SK-N-SH treated with all-trans-retinoic acid at 6 μM for 48 hours (cell line): ENCODE results near the gene MYH4.

Experiments used
- ARNTL ChIP-seq: fragments of 450-650 bp; formaldehyde crosslinking; IDR thresholded peaks from 2 replicates; pipeline ENCODE4 v1.5.0; 2020; ENCODE audit warnings: low read depth, mild to moderate bottlenecking, moderate library complexity, borderline replicate concordance
- BACH2 ChIP-seq: fragments of 250-450 bp; sonication (Bioruptor Pico); IDR thresholded peaks from 2 replicates; pipeline ENCODE4 v1.9.0; 2021; ENCODE audit warnings: mild to moderate bottlenecking, borderline replicate concordance
- CREB5 ChIP-seq: fragments of 250-450 bp; sonication (Bioruptor Pico); IDR thresholded peaks from 2 replicates; pipeline ENCODE4 v1.5.1; 2020; ENCODE audit warnings: low read depth, mild to moderate bottlenecking, moderate library complexity
- GLIS3 ChIP-seq: fragments of 250-450 bp; sonication (Bioruptor Pico); IDR thresholded peaks from 2 replicates; pipeline ENCODE4 v1.5.0; 2020; ENCODE audit warnings: mild to moderate bottlenecking, moderate library complexity
- ISL1 ChIP-seq: fragments of 250-450 bp; sonication (Bioruptor Pico); IDR thresholded peaks from 2 replicates; pipeline ENCODE4 v2.1.2; 2022; ENCODE audit warnings: mild to moderate bottlenecking, moderate library complexity
- OSR1 ChIP-seq: fragments of 250-450 bp; sonication (Bioruptor Pico); IDR thresholded peaks from 2 replicates; pipeline ENCODE4 v1.8.0; 2022; ENCODE audit warnings: moderate library complexity, mild to moderate bottlenecking, inconsistent platforms
- PPARA ChIP-seq: fragments of 250-450 bp; sonication (Bioruptor Pico); IDR thresholded peaks from 2 replicates; pipeline ENCODE4 v1.5.0; 2020; ENCODE audit warnings: mild to moderate bottlenecking, borderline replicate concordance
- TSHZ2 ChIP-seq: fragments of 250-450 bp; sonication (Bioruptor Pico); IDR thresholded peaks from 2 replicates; pipeline ENCODE4 v1.5.0; 2020; ENCODE audit warnings: mild to moderate bottlenecking, moderate library complexity
- ZFP3 ChIP-seq: fragments of 250-450 bp; sonication (Bioruptor Pico); IDR thresholded peaks from 2 replicates; pipeline ENCODE4 v1.5.0; 2020; ENCODE audit warnings: mild to moderate bottlenecking, moderate library complexity
- ZFP30 ChIP-seq: fragments of 450-650 bp; formaldehyde crosslinking; IDR thresholded peaks from 2 replicates; pipeline ENCODE4 v1.5.0; 2022; ENCODE audit warnings: mild to moderate bottlenecking, moderate library complexity
- ZNF565 ChIP-seq: fragments of 450-650 bp; formaldehyde crosslinking; conservative IDR thresholded peaks from 2 replicates; pipeline ENCODE4 v1.5.0; 2020; ENCODE audit warnings: low read depth, mild to moderate bottlenecking, moderate library complexity
- TF ChIP-seq, protein P1 (sequence below): fragments of 250-450 bp; sonication (Bioruptor Pico); IDR thresholded peaks from 2 replicates; pipeline ENCODE4 v1.5.1; 2021; ENCODE audit warnings: mild to moderate bottlenecking, moderate library complexity
- TF ChIP-seq, protein P2 (sequence below): fragments of 250-450 bp; sonication (Bioruptor Pico); IDR thresholded peaks from 2 replicates; pipeline ENCODE4 v1.8.0; 2020; ENCODE audit warnings: mild to moderate bottlenecking, moderate library complexity, borderline replicate concordance

GRCh38 chr17:10447026-10447931 lies 22.1 kb downstream of the MYH4 start:
- TF ChIP-seq, protein P1, sequence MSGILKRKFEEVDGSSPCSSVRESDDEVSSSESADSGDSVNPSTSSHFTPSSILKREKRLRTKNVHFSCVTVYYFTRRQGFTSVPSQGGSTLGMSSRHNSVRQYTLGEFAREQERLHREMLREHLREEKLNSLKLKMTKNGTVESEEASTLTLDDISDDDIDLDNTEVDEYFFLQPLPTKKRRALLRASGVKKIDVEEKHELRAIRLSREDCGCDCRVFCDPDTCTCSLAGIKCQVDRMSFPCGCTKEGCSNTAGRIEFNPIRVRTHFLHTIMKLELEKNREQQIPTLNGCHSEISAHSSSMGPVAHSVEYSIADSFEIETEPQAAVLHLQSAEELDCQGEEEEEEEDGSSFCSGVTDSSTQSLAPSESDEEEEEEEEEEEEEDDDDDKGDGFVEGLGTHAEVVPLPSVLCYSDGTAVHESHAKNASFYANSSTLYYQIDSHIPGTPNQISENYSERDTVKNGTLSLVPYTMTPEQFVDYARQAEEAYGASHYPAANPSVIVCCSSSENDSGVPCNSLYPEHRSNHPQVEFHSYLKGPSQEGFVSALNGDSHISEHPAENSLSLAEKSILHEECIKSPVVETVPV = no peak
- TF ChIP-seq ARNTL (CRISPR knock-in tag) = no peak
- no peak for TF ChIP-seq CREB5 (CRISPR knock-in tag)
- no peak for TF ChIP-seq ZFP30 (CRISPR knock-in tag)
- TF ChIP-seq, protein P2, sequence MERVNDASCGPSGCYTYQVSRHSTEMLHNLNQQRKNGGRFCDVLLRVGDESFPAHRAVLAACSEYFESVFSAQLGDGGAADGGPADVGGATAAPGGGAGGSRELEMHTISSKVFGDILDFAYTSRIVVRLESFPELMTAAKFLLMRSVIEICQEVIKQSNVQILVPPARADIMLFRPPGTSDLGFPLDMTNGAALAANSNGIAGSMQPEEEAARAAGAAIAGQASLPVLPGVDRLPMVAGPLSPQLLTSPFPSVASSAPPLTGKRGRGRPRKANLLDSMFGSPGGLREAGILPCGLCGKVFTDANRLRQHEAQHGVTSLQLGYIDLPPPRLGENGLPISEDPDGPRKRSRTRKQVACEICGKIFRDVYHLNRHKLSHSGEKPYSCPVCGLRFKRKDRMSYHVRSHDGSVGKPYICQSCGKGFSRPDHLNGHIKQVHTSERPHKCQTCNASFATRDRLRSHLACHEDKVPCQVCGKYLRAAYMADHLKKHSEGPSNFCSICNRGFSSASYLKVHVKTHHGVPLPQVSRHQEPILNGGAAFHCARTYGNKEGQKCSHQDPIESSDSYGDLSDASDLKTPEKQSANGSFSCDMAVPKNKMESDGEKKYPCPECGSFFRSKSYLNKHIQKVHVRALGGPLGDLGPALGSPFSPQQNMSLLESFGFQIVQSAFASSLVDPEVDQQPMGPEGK (CRISPR knock-in tag) = no peak
- no peak for TF ChIP-seq GLIS3 (CRISPR knock-in tag)
- TF ChIP-seq TSHZ2 (CRISPR knock-in tag) = no peak
- TF ChIP-seq OSR1 (CRISPR knock-in tag) = no peak
- no peak for TF ChIP-seq ISL1
- TF ChIP-seq PPARA = no peak
- TF ChIP-seq ZFP3 = no peak
- no peak for TF ChIP-seq ZNF565 (CRISPR knock-in tag)
- TF ChIP-seq BACH2 (CRISPR knock-in tag) = no peak
